Measurements from ENCODE around the gene AR.

DNA sequence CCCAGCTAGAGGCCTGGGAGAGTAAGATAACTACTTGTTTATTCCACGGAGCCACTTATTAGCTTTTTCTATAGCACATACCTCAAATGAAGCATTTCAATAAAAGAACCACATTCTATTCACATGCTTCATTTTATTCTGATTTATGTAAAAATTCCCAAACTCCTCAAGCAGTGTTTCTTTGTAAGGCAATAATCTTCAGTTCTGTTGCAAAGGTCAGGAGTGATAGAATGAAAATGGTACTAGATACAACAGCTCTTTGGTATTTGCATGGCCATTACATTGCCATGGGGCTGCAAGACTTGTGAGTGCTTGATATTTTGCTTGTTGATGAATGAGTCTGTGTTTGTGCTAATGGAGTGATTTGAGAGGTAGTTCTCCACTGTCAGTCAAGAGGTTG, 39.4 kb downstream of the AR start:
- TF ChIP-seq, protein P1, sequence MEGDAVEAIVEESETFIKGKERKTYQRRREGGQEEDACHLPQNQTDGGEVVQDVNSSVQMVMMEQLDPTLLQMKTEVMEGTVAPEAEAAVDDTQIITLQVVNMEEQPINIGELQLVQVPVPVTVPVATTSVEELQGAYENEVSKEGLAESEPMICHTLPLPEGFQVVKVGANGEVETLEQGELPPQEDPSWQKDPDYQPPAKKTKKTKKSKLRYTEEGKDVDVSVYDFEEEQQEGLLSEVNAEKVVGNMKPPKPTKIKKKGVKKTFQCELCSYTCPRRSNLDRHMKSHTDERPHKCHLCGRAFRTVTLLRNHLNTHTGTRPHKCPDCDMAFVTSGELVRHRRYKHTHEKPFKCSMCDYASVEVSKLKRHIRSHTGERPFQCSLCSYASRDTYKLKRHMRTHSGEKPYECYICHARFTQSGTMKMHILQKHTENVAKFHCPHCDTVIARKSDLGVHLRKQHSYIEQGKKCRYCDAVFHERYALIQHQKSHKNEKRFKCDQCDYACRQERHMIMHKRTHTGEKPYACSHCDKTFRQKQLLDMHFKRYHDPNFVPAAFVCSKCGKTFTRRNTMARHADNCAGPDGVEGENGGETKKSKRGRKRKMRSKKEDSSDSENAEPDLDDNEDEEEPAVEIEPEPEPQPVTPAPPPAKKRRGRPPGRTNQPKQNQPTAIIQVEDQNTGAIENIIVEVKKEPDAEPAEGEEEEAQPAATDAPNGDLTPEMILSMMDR (IDR thresholded peaks at IDR 0.05; ENCODE audit: insufficient read depth, low read length, poor library complexity, severe bottlenecking): no peak
- TF ChIP-seq EZH2phosphoT487 (conservative IDR thresholded peaks at IDR 0.05; ENCODE audit: low read length): no peak

Measured in SU-DHL-6 (cell line).